Inferior parietal cortex (tissue), 1 donor: ENCODE data around the gene OR7G2.

ENCODE experiments used
- DNase-seq: peaks from one replicate; pipeline ENCODE4 v3.0.0-alpha.2; 2016; ENCODE audit errors: extremely low spot score

The OR7G2 gene

GRCh38 chr19:9107375-9107774, at the start of gene OR7G2:
Gene OR7G2, minus strand, starts transcription at chr19:9107475. Its CDS starts 4,232 bp downstream, at chr19:9103243.
- no peak for DNase-seq

- DNase-seq, result no peak
These were observed 49.0 kb upstream of the OR7G2 start for GRCh38 chr19:9156304-9156703.

GRCh38 chr19:9155591-9155990, 48.3 kb upstream of the OR7G2 start:
- DNase-seq, result no peak

- no peak for DNase-seq
These were observed 44.1 kb upstream of the OR7G2 start for GRCh38 chr19:9151367-9151766.

GRCh38 chr19:9150650-9151049, 43.4 kb upstream of the OR7G2 start:
- no peak for DNase-seq

- no peak for DNase-seq
These were observed 42.7 kb upstream of the OR7G2 start for GRCh38 chr19:9149997-9150396.

- no peak for DNase-seq
These were observed 41.4 kb upstream of the OR7G2 start for GRCh38 chr19:9148697-9149096.

- no peak for DNase-seq
These were observed 39.6 kb upstream of the OR7G2 start for GRCh38 chr19:9146882-9147281.

- DNase-seq, result no peak
These were observed 37.6 kb upstream of the OR7G2 start for GRCh38 chr19:9144920-9145319.

- peak; percentile 96 for DNase-seq
These were observed 33.0 kb upstream of the OR7G2 start, which contains the start of gene ZNF317 for GRCh38 chr19:9140159-9140874. Gene ZNF317, plus strand, starts transcription at chr19:9140397. Its CDS starts 15,620 bp downstream, at chr19:9156017.

GRCh38 chr19:9139609-9140158, 32.4 kb upstream of the OR7G2 start:
- DNase-seq, result no peak

GRCh38 chr19:9132422-9132821, 25.1 kb upstream of the OR7G2 start:
- no peak for DNase-seq

- DNase-seq, result no peak
These were observed 23.7 kb upstream of the OR7G2 start for GRCh38 chr19:9130965-9131364.

- DNase-seq, result no peak
These were observed 20.9 kb upstream of the OR7G2 start for GRCh38 chr19:9128171-9128570.

- no peak for DNase-seq
These were observed 19.7 kb upstream of the OR7G2 start, which contains the start of gene OR7G3 for GRCh38 chr19:9126900-9127405. Gene OR7G3, minus strand, starts transcription at chr19:9126950. Its CDS starts 0 bp downstream, at chr19:9126950.

GRCh38 chr19:9116547-9116946, 9.3 kb upstream of the OR7G2 start:
- no peak for DNase-seq

GRCh38 chr19:9115307-9115813, 8.1 kb upstream of the OR7G2 start, which contains the start of gene OR7G1:
Gene OR7G1, minus strand, starts transcription at chr19:9115763. Its CDS starts 0 bp downstream, at chr19:9115763.
- no peak for DNase-seq

GRCh38 chr19:9109959-9110358, 2.7 kb upstream of the OR7G2 start:
- DNase-seq, result no peak

GRCh38 chr19:9086761-9087160, 20.5 kb downstream of the OR7G2 start, which contains the start of gene OR1M1:
Gene OR1M1, plus strand, starts transcription at chr19:9087061. Its CDS starts 6,184 bp downstream, at chr19:9093245.
- DNase-seq, result no peak

- DNase-seq, result no peak
These were observed 28.6 kb downstream of the OR7G2 start for GRCh38 chr19:9078651-9079050.

- no peak for DNase-seq
These were observed 30.4 kb downstream of the OR7G2 start for GRCh38 chr19:9076901-9077300.

GRCh38 chr19:9075064-9075949, 32.0 kb downstream of the OR7G2 start:
- DNase-seq, result peak; percentile 76
